Right ventricle myocardium inferior (tissue), 1 donor: ENCODE measurements around the gene CHIC2. TPM values are rescaled to one million over a fixed set of nuclear protein-coding genes. Genes with fewer than 3 reads are reported as not detected.

ENCODE experiments used
- ATAC-seq: fragments of 200-7000 bp; cut with Tn5 transposase; one replicate; pipeline ENCODE4 v1.9.1; 2020; ENCODE audit warnings: mild to moderate bottlenecking, moderate library complexity
- DNase-seq: peaks from one replicate; pipeline ENCODE4 v3.0.0; 2021; ENCODE audit errors: missing footprints
- intact Hi-C: fragments of 100-400 bp; cut with DNase I; formaldehyde crosslinking; loops from one replicate; pipeline ENCODE4 v1.11.0; 2022
- total RNA-seq: library from RNA; stranded (reverse); fragmentation: NEBNext Ultra II Directional; extraction: Animal tissue kit (Norgen Biotek cat#: 25700); gene quantifications from one replicate; pipeline ENCODE4 v1.2.1, GENCODE V29; 2021
- donor health status: DM: no; HTN: yes; CAD: no; lungs with severe emphysema.

CHIC2 gene
- total RNA-seq, 1 donor from 2014 or later = 10.1 TPM

- ATAC-seq = no peak
- intact Hi-C loops = no loop called here
- DNase-seq = no peak
These were observed 82.8 kb downstream of the CHIC2 start for GRCh38 chr4:53981567-53981966.

DNA sequence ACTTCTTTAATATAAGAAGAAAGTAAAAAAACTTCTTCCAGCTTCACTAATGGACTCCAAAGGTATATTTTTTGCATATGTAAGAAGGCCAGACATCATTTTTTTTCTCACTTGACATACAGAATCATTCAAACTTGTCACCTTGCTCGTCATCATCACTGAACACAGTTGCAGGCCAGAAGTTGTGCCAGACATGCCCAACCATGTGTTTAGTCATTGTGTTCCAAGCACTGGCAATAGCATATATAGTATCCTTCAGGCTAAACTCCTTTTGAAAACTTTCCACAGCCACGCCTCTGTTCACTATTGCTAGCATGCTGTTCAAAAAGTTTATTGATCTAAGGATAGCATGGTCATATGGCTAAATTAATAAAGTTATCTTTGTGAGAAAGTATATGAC lies 83.3 kb downstream of the CHIC2 start:
- DNase-seq (no peak), ATAC-seq (no peak)

DNA sequence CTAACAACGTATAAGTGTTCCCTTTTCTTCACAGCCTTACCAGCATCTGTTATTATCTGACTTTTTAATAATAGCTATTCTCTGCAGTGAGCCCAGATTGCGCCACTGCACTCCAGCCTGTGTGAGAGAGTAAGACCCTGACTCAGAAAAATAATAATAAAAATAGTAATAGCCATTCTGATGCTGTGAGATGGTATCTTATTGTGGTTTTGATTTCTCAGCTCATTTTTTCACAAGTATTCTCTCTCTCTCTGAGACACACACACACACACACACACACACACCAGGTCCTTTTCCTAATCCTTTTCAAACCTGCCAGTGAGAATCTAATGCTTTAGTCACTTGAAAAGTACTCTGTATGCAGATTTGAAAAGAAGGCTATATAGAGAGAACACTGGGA lies 89.8 kb downstream of the CHIC2 start:
- ATAC-seq (no peak), DNase-seq (no peak)
- intact Hi-C loops = no loop called here

More for the DNA sequence above, 83.3 kb downstream of the CHIC2 start:
- intact Hi-C loops = no loop called here

GRCh38 chr4:53967986-53968385 lies 96.4 kb downstream of the CHIC2 start:
- no peak for ATAC-seq
- intact Hi-C loops = no loop called here
- no peak for DNase-seq

DNA sequence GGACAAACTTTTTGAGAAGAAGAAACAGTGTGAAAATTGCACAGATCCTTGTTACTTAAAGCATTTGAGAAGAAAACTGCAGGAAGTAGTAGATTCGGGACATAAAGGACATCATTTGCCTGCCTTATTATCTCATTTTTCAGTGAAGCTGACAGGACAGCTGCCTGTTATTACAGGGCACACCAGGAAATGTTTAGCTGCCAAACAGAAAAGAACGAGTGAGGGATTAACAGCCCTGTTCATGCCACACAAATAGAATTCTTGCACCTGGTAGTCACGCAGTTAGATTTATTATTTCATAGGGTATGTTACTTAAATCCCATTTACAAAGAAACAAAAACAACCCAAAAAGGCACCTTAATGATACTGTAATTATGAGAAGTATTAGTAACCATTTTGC lies 100.6 kb downstream of the CHIC2 start:
- DNase-seq (no peak), ATAC-seq (no peak)
- intact Hi-C loops = loop anchor here (5.0 kb wide), 1 partner anchor 34 kb away; no protein-coding TSS in a partner anchor

- intact Hi-C loops = loop anchor here (5.0 kb wide), 1 partner anchor 34 kb away; no protein-coding TSS in a partner anchor
These were observed 101.1 kb downstream of the CHIC2 start for GRCh38 chr4:53963336-53963735.

GRCh38 chr4:53962516-53963225 lies 101.7 kb downstream of the CHIC2 start:
- intact Hi-C loops = loop anchor here (5.0 kb wide), 1 partner anchor 35 kb away; no protein-coding TSS in a partner anchor
- no peak for ATAC-seq
- no peak for DNase-seq

More at GRCh38 chr4:53963336-53963735, 101.1 kb downstream of the CHIC2 start:
- DNase-seq (no peak), ATAC-seq (no peak)

- no peak for DNase-seq
- ATAC-seq = no peak
- intact Hi-C loops = loop anchor here (5.0 kb wide), 1 partner anchor 36 kb away; no protein-coding TSS in a partner anchor
These were observed 103.1 kb downstream of the CHIC2 start for GRCh38 chr4:53961351-53961750.

DNA sequence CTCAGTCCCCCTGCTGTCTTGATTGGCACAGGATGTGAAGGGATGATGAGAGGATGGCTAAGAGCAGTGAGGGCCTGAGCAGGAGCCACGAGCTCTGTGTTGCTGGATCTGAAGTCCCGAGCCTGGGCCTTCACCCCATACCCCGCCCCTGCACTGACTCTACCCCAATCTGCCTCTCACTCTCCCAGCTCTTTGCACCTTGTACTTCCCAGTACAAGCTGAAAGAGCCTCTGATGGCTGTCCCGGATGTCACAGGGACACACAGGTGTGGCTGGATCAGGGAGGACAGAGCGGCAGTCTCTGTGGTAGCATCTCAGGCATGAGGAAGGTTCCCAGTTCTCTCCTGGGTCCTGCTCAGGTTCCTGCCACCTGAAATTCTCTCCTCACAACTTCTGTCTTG lies 103.6 kb downstream of the CHIC2 start:
- ATAC-seq (no peak), DNase-seq (no peak)
- intact Hi-C loops = loop anchor here (5.0 kb wide), 1 partner anchor 36 kb away; no protein-coding TSS in a partner anchor

Other genes with a start within 250 kb of the CHIC2 start
- not detected for gene GSX2, start 35.6 kb upstream of the CHIC2 start, total RNA-seq
- gene PDGFRA, start 164.7 kb upstream of the CHIC2 start, total RNA-seq = 38.5 TPM